Measurements from ENCODE around the gene ERI3. TPM values are rescaled to one million over a fixed set of nuclear protein-coding genes. Genes with fewer than 3 reads are reported as not detected.
A peak's percentile ranks its signal among the peaks of the same experiment; 100 is the strongest.

The ERI3 gene, protein sequence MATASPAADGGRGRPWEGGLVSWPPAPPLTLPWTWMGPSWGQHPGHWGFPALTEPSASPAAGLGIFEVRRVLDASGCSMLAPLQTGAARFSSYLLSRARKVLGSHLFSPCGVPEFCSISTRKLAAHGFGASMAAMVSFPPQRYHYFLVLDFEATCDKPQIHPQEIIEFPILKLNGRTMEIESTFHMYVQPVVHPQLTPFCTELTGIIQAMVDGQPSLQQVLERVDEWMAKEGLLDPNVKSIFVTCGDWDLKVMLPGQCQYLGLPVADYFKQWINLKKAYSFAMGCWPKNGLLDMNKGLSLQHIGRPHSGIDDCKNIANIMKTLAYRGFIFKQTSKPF
- 10 to 100 TPM; 26.5 to 30.4 TPM for total RNA-seq

DNA sequence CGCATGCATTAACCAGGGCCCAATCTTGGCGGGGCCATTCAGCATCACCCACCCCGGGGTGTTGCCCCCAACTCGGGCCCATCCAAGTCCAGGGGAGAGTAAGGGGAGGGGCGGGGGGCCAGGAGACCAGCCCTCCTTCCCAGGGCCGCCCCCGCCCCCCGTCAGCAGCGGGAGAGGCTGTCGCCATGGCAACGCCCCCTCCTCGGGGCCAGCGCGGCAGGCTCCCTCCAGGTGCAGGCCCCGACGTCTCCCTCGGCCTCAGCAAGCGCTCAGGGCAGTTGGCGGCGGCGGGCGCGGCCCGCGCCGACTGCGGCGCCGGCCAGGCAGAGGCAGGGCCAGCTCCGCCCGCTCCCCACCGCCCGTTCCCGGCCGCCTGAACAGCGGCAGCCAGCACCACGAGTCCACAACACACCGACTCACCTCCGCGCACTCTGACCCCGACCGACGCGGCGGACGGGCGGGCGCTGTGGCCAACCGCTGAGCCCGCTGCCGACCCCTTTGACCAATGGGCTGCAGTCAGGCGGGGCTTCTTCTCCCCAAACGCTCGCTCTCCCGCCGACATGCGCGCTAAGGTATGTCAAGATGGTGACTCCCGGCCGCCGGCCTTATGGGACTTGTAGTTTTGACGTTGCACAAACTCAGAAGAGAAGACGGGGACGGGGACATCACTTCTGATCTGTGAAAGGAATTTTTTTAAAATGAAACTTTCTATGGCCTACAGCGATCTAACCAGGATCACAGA lies at the start of gene ERI3:
ERI3 (minus strand) TSS at position 418 of the 742 bp plus-strand sequence; CDS start at position 187, 231 bp downstream.
- POLR2A ChIA-PET, result interaction anchor here (1.1 kb wide), 1 partner anchor 277 kb away, joined by 3 read pairs; no protein-coding TSS in a partner anchor

GRCh38 chr1:44401256-44402228 lies 46.5 kb upstream of the ERI3 start:
- H3K27ac Mint-ChIP-seq, result no peak overlapping the region
- peaks cover 13% of the 10 kb centered on the region for H3K4me1 Mint-ChIP-seq
- H3K9me3 Mint-ChIP-seq, result no peaks in the 10 kb centered on the region
- H3K27me3 Mint-ChIP-seq, result peaks cover 74% of the 10 kb centered on the region
- POLR2A ChIA-PET, result no interaction called here
- ATAC-seq (ENCODE audit: low read depth) (no peak), DNase-seq (no peak)
- H3K4me3 Mint-ChIP-seq, result no peak overlapping the region
- no peaks in the 10 kb centered on the region for H3K36me3 Mint-ChIP-seq

More for the DNA sequence above, at the start of gene ERI3:
- peak; percentile 100 for ATAC-seq (ENCODE audit: low read depth)
- Mint-ChIP-seq H3K36me3 (peaks cover 3% of the 10 kb centered on the region), H3K9me3 (no peaks in the 10 kb centered on the region), H3K4me3 (peak within 1 kb of the TSS; percentile 95), H3K27ac (peak within 1 kb of the TSS; percentile 92), H3K27me3 (no peaks in the 10 kb centered on the region), H3K4me1 (peaks cover 30% of the 10 kb centered on the region)
- peak; percentile 97 for DNase-seq

GRCh38 chr1:44390277-44390676 lies 35.2 kb upstream of the ERI3 start:
- no peak for DNase-seq
- H3K4me3 Mint-ChIP-seq, result no peak overlapping the region
- no peaks in the 10 kb centered on the region for H3K4me1 Mint-ChIP-seq
- H3K27ac Mint-ChIP-seq, result no peak overlapping the region
- H3K27me3 Mint-ChIP-seq, result peaks cover 22% of the 10 kb centered on the region
- ATAC-seq (ENCODE audit: low read depth), result no peak
- POLR2A ChIA-PET, result no interaction called here
- no peaks in the 10 kb centered on the region for H3K36me3 Mint-ChIP-seq
- H3K9me3 Mint-ChIP-seq, result no peaks in the 10 kb centered on the region

- ATAC-seq (ENCODE audit: low read depth), result no peak
- Mint-ChIP-seq H3K27me3 (peaks cover 21% of the 10 kb centered on the region), H3K27ac (no peak overlapping the region), H3K36me3 (no peaks in the 10 kb centered on the region), H3K9me3 (no peaks in the 10 kb centered on the region), H3K4me1 (no peaks in the 10 kb centered on the region), H3K4me3 (no peak overlapping the region)
- DNase-seq, result no peak
- POLR2A ChIA-PET, result no interaction called here
These were observed 34.4 kb upstream of the ERI3 start for GRCh38 chr1:44389437-44389836.

- DNase-seq (no peak), ATAC-seq (ENCODE audit: low read depth) (no peak)
- H3K27ac Mint-ChIP-seq, result no peak overlapping the region
- no peaks in the 10 kb centered on the region for H3K36me3 Mint-ChIP-seq
- H3K4me1 Mint-ChIP-seq, result no peaks in the 10 kb centered on the region
- no peak overlapping the region for H3K4me3 Mint-ChIP-seq
- peaks cover 20% of the 10 kb centered on the region for H3K27me3 Mint-ChIP-seq
- POLR2A ChIA-PET, result no interaction called here
- no peaks in the 10 kb centered on the region for H3K9me3 Mint-ChIP-seq
These were observed 33.5 kb upstream of the ERI3 start for GRCh38 chr1:44388551-44388950.

DNA sequence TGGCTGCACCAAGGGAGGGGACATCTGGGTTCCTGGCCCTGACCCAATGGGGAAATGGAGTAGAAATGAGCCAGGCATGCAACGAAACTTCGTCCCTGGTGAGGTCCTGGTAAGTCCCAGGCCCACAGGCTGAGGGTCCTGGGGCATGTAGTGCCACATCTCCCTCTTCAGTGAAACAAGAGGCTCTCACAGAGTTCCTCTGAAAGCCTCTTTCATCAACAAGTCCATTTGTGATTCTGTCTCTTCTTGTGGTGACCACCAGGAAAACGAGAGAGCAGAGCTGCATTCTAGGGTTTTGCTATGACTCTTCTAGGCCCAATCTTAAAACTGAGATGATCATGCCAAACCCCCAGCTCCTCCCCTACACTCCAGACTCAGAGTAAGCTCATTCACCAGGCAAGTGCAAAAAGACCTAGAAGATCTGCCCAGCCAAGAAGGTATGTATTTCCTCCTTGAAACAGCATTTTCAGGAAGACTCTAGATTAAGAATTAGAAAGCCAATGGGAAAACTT lies 25.7 kb upstream of the ERI3 start:
- H3K9me3 Mint-ChIP-seq, result no peaks in the 10 kb centered on the region
- no peak overlapping the region for H3K27ac Mint-ChIP-seq
- H3K27me3 Mint-ChIP-seq, result peaks cover 15% of the 10 kb centered on the region
- no peak overlapping the region for H3K4me3 Mint-ChIP-seq
- POLR2A ChIA-PET, result no interaction called here
- DNase-seq, result no peak
- H3K4me1 Mint-ChIP-seq, result no peaks in the 10 kb centered on the region
- ATAC-seq (ENCODE audit: low read depth), result no peak
- H3K36me3 Mint-ChIP-seq, result no peaks in the 10 kb centered on the region

DNA sequence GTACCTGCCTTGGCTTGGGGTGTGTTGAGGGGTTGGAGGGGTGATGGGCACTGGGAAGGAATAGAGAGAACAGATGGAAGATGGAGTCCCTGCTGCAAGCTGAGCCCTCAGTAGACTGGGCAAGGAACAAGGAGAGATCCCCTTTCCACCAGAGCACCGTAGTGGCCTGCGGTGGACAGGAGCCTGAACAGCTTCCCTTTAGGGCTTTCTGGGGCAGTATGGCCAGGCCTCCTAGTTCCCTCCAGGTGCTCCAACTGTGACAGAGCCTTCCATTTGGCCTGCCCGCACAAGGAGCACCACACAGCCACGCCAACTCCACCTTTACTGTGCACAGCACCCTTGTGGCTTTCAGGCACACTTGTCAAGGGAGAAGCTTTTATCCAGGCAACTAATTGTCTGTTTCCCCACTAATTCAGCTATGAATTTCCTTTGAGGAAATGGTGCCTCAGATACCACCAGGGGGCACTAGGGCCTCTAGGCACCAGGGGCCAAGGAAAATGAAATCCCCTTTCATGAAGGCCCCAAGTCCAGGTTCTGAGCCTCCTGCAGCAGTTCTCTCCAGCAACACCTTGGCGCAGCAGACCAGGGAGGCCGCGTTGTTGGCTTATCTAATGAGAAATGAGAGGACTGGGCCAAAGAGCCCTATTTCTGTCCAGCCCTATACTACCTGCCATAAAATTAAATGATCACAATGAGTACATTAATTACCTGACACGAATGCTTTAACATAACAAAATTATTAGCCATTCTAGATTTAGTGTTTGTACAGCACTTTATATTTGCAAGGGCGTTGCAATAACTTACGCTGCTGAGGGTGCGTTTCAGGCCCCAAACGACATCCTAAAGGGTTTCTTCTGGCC lies 23.1 kb upstream of the ERI3 start:
- ATAC-seq (ENCODE audit: low read depth), result no peak
- no peaks in the 10 kb centered on the region for H3K36me3 Mint-ChIP-seq
- H3K4me3 Mint-ChIP-seq, result no peak overlapping the region
- no peak for DNase-seq
- POLR2A ChIA-PET, result no interaction called here
- no peaks in the 10 kb centered on the region for H3K9me3 Mint-ChIP-seq
- peaks cover 9% of the 10 kb centered on the region for H3K27me3 Mint-ChIP-seq
- H3K27ac Mint-ChIP-seq, result no peak overlapping the region
- H3K4me1 Mint-ChIP-seq, result no peaks in the 10 kb centered on the region

- H3K4me3 Mint-ChIP-seq, result no peak overlapping the region
- POLR2A ChIA-PET, result no interaction called here
- no peaks in the 10 kb centered on the region for H3K9me3 Mint-ChIP-seq
- ATAC-seq (ENCODE audit: low read depth), result no peak
- H3K27ac Mint-ChIP-seq, result no peak overlapping the region
- no peaks in the 10 kb centered on the region for H3K27me3 Mint-ChIP-seq
- no peaks in the 10 kb centered on the region for H3K4me1 Mint-ChIP-seq
- H3K36me3 Mint-ChIP-seq, result no peaks in the 10 kb centered on the region
- no peak for DNase-seq
These were observed 20.5 kb upstream of the ERI3 start for GRCh38 chr1:44375547-44375946.

DNA sequence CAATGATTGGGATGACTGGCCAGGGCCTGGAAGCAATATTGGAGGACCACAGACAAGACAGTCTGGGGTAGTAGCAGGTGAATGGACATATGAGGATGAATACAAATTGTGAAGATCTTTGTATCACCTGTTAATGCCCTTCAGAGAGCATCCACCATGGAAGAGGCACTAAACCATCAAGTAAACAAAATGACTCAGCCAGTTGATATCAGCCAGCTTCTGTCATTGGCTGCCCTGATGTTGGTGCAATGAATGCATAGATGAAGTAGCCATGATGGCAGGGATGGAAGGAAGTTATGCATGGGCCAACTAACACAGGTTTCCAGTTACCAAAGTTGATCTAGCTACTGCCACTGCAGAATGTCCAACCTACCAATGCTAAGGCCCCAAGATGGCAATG lies 16.1 kb upstream of the ERI3 start:
- Mint-ChIP-seq H3K9me3 (no peaks in the 10 kb centered on the region), H3K36me3 (no peaks in the 10 kb centered on the region), H3K4me1 (no peaks in the 10 kb centered on the region), H3K27ac (no peak overlapping the region), H3K27me3 (peaks cover 4% of the 10 kb centered on the region), H3K4me3 (no peak overlapping the region)
- ATAC-seq (ENCODE audit: low read depth) (no peak), DNase-seq (no peak)
- POLR2A ChIA-PET, result no interaction called here

GRCh38 chr1:44368471-44369151 lies 13.6 kb upstream of the ERI3 start:
- ATAC-seq (ENCODE audit: low read depth), result no peak
- peaks cover 13% of the 10 kb centered on the region for H3K27me3 Mint-ChIP-seq
- DNase-seq, result no peak
- POLR2A ChIA-PET, result interaction anchor here (0.6 kb wide), 1 partner anchor 46 kb away, joined by 3 read pairs; no protein-coding TSS in a partner anchor
- H3K4me3 Mint-ChIP-seq, result no peak overlapping the region
- H3K9me3 Mint-ChIP-seq, result no peaks in the 10 kb centered on the region
- no peak overlapping the region for H3K27ac Mint-ChIP-seq
- no peaks in the 10 kb centered on the region for H3K4me1 Mint-ChIP-seq
- H3K36me3 Mint-ChIP-seq, result no peaks in the 10 kb centered on the region

- no peak overlapping the region for H3K4me3 Mint-ChIP-seq
- no peak overlapping the region for H3K27ac Mint-ChIP-seq
- POLR2A ChIA-PET, result interaction anchor here (0.6 kb wide), 1 partner anchor 46 kb away, joined by 3 read pairs; no protein-coding TSS in a partner anchor
These were observed 12.9 kb upstream of the ERI3 start for GRCh38 chr1:44367944-44368343.

More at GRCh38 chr1:44367944-44368343, 12.9 kb upstream of the ERI3 start:
- Mint-ChIP-seq H3K36me3 (no peaks in the 10 kb centered on the region), H3K9me3 (no peaks in the 10 kb centered on the region), H3K27me3 (peaks cover 13% of the 10 kb centered on the region), H3K4me1 (no peaks in the 10 kb centered on the region)
- ATAC-seq (ENCODE audit: low read depth) (no peak), DNase-seq (no peak)
